Measurements from ENCODE around the gene UBAC2.

Gene UBAC2

DNA sequence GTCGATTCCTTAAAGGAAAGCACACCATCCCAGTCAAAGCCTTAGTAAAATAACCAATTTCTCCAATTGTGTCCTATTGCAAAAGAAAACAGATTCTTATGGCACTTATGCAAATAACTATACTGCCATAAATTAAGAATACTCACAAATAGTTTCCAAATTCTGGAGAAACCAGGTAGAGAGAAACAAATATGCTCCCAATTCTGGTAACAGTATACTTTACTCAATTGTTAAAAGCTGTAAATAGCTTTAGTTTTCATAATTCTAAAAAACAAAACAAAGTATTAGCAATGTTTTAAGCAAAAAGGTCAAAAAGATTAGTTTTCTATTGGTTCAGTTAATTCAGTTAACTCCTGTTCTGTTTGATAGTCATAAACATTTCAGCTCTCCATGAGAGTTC is 18.2 kb upstream of the UBAC2 start:
- no peak for DNase-seq (ENCODE audit: low read depth in 2 of 2)
- TF ChIP-seq, protein P1, sequence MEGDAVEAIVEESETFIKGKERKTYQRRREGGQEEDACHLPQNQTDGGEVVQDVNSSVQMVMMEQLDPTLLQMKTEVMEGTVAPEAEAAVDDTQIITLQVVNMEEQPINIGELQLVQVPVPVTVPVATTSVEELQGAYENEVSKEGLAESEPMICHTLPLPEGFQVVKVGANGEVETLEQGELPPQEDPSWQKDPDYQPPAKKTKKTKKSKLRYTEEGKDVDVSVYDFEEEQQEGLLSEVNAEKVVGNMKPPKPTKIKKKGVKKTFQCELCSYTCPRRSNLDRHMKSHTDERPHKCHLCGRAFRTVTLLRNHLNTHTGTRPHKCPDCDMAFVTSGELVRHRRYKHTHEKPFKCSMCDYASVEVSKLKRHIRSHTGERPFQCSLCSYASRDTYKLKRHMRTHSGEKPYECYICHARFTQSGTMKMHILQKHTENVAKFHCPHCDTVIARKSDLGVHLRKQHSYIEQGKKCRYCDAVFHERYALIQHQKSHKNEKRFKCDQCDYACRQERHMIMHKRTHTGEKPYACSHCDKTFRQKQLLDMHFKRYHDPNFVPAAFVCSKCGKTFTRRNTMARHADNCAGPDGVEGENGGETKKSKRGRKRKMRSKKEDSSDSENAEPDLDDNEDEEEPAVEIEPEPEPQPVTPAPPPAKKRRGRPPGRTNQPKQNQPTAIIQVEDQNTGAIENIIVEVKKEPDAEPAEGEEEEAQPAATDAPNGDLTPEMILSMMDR (IDR thresholded peaks at IDR 0.05; ENCODE audit: low read depth, low read length) = no peak
- no peak overlapping the region for H3K4me3 ChIP-seq (replicated peaks in 1 of 2; ENCODE audit: low read depth in 2 of 2, low read length in 2 of 2)

DNA sequence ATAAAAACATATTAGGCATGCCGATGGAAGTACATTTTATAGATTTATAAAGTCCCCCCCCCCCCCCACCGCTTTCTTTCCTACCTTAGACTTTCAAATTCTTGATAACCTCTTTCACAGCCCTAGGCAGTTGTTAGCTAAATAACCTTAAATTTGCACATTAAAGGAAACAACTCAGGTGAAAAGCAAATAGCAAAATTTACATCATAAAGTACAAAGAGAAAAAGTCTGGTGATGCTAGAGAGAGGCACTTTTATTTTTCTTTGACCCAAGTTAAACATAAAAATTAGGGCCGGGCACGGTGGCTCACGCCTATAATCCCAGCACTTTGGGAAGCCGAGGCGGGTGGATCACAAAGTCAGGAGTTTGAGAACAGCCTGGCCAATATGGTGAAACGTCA is 15.0 kb upstream of the UBAC2 start:
- DNase-seq (ENCODE audit: low read depth in 2 of 2) = no peak
- TF ChIP-seq, protein P1 (IDR thresholded peaks at IDR 0.05; ENCODE audit: low read depth, low read length) = no peak

DNA sequence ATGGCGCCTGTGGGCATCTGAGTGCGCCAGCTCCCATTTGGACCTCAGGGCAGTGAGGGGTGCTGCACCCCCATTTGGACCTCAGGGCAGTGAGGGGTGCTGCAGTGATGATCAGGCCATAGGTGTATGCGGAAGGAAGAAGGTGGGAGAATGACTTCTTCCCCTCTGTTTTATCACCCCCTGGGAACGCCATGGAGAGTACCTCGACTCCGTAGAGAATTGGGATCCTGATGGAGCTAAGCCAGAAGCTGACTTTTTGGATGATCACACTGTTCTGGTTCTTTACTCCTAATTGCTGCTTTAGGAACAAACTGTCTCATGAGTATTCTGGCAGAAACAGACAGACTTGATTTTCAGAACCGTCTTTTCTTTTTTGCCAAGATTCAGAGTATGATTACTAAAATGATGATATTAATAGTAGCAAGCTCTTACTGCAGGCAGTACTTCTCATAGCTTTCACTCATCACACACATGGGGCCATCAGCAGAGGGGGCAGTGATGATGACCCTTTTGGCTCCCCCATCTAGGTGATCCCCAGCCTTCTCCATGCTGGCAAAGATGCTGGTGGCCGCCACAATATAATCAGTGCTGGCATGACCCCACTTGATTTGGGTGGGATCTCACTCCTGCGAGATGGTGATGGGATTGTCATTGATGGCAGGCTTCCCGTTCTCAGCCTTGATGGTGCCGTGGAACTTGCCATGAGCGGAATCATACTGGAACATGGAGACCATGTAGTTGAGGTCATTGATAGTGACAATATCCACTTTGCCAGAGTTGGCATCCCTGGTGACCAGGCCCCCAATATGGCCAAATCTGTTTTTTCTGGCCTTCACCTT is 10.3 kb upstream of the UBAC2 start:
- no peak overlapping the region for H3K4me3 ChIP-seq (replicated peaks in 1 of 2; ENCODE audit: low read depth in 2 of 2, low read length in 2 of 2)
- DNase-seq (ENCODE audit: low read depth in 2 of 2) = no peak
- TF ChIP-seq, protein P1 (IDR thresholded peaks at IDR 0.05; ENCODE audit: low read depth, low read length) = no peak

More for the DNA sequence above, 15.0 kb upstream of the UBAC2 start:
- H3K4me3 ChIP-seq (replicated peaks in 1 of 2; ENCODE audit: low read depth in 2 of 2, low read length in 2 of 2) = no peak overlapping the region

DNA sequence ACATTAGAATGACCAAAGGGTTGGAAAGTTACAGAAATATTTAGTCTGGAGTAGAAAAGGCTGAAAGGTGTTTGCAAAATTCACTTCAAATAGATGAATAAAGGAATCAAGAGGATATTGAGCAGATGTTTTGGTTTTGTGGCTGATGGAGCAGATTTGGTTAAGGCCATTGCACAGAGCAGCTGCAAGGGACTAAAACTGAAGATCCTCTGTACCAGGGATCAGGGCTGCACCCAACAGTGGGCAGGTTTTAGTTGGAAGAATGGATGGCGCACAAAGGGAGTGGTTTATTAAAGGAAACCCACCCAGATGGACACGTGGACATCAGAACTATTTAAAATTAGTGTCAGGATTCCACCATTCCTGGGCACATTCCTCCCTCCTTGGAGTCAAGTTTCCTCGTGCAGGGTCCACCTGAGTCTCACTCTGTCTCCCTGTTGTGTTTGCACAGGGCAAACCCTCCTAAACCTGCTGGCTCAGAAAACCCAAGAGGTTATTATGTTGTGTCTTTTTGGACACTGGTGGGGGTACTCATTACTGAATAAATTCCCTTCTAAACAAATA is 9.2 kb upstream of the UBAC2 start:
- TF ChIP-seq, protein P1 (IDR thresholded peaks at IDR 0.05; ENCODE audit: low read depth, low read length) = no peak
- no peak overlapping the region for H3K4me3 ChIP-seq (replicated peaks in 1 of 2; ENCODE audit: low read depth in 2 of 2, low read length in 2 of 2)
- DNase-seq (ENCODE audit: low read depth in 2 of 2) = no peak

DNA sequence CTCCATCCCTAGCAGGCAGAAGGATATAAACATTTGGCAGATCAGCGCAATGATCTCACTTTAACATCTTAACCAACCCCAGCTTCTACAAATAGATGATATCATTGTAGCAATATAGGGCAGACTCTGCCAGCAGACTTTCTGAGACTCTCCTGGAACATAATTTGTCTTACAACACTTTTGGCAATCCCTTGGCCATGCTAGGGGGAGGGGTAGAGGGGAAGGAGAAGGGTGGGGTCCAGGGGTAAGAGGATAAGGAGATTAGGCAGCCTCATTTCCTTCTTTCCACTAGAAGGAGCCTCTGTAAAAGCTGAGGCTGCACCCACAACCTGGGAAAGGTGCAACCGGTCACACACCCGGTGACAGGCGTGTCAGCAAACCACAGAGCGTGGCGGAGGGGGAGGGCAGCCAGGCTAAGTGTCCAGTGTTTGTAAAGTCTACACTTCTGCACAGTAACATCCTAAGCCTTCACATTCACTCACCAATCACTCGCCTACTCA is 8.7 kb upstream of the UBAC2 start:
- DNase-seq (ENCODE audit: low read depth in 2 of 2) = peak; percentile 11 to 23
- TF ChIP-seq, protein P1 (IDR thresholded peaks at IDR 0.05; ENCODE audit: low read depth, low read length) = no peak
- no peak overlapping the region for H3K4me3 ChIP-seq (replicated peaks in 1 of 2; ENCODE audit: low read depth in 2 of 2, low read length in 2 of 2)

DNA sequence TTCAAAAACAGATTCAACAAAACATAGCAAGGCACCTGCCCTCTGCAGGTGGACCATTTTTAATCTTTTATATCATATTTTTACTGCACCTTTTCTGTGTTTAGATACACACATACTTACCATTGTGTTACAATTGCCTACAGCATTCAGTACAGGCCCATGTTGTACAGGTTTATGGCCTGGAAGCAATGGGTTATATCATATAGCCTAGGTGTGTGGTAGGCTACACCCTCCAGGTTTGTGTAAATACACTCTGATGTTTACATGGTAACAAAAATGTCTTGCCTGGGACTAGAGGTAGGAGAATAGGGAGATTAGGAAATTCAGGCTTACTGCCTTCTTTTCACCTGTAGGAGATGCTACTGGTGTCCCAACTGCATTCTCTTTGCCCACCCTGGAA is 8.2 kb upstream of the UBAC2 start:
- TF ChIP-seq, protein P1 (IDR thresholded peaks at IDR 0.05; ENCODE audit: low read depth, low read length) = no peak
- no peak for DNase-seq (ENCODE audit: low read depth in 2 of 2)
- H3K4me3 ChIP-seq (replicated peaks in 1 of 2; ENCODE audit: low read depth in 2 of 2, low read length in 2 of 2) = no peak overlapping the region

All from cardiac fibroblast (primary cell).